Measurements from ENCODE around the gene FAHD2A. TPM values are rescaled to one million over a fixed set of nuclear protein-coding genes. Genes with fewer than 3 reads are reported as not detected.
A peak's percentile ranks its signal among the peaks of the same experiment; 100 is the strongest.
"Not testable (repeated sequence)": the region's sequence is repeated elsewhere in the genome, so short reads cannot be mapped to it uniquely, and the experiment has no call there.

The FAHD2A gene
- total RNA-seq, 4 donors from 2014 or later, result 4.4 to 62.4 (median 27.1) TPM

DNA sequence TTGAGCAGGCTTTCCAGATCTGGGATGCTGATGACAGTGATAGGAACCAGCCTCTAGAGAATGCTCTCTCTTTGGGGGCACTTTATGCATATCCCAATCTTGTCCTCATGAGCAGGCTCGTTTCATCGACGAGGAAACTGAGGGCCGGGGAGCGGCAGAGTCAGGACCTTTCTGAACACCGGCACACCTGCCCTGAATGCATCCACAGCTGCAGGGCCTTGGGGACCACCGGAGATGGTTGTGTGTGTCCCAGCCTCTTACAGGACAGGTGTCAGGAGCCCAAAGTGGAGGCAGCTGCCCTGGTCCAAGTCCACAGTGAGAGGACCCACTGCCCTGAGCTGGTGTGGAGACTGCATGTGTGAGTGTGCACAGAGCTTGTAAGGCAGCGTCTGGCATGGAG lies 47.6 kb upstream of the FAHD2A start:
- DNase-seq, result peak in 1 of 2 donors; percentile 8
- intact Hi-C loops (cut with DNase I; ENCODE audit: low total_unique reads), result no loop called here
- H3K36me3 ChIP-seq, result no peaks in the 10 kb centered on the region
- no peak overlapping the region for H3K27ac ChIP-seq
- TF ChIP-seq, protein P1, sequence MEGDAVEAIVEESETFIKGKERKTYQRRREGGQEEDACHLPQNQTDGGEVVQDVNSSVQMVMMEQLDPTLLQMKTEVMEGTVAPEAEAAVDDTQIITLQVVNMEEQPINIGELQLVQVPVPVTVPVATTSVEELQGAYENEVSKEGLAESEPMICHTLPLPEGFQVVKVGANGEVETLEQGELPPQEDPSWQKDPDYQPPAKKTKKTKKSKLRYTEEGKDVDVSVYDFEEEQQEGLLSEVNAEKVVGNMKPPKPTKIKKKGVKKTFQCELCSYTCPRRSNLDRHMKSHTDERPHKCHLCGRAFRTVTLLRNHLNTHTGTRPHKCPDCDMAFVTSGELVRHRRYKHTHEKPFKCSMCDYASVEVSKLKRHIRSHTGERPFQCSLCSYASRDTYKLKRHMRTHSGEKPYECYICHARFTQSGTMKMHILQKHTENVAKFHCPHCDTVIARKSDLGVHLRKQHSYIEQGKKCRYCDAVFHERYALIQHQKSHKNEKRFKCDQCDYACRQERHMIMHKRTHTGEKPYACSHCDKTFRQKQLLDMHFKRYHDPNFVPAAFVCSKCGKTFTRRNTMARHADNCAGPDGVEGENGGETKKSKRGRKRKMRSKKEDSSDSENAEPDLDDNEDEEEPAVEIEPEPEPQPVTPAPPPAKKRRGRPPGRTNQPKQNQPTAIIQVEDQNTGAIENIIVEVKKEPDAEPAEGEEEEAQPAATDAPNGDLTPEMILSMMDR (IDR thresholded peaks at IDR 0.05), result no peak
- no peak for TF ChIP-seq POLR2A (IDR thresholded peaks at IDR 0.05)
- no peak overlapping the region for H3K4me3 ChIP-seq
- no peaks in the 10 kb centered on the region for H3K4me1 ChIP-seq
- no peaks in the 10 kb centered on the region for H3K27me3 ChIP-seq
- H3K9me3 ChIP-seq, result no peaks in the 10 kb centered on the region

DNA sequence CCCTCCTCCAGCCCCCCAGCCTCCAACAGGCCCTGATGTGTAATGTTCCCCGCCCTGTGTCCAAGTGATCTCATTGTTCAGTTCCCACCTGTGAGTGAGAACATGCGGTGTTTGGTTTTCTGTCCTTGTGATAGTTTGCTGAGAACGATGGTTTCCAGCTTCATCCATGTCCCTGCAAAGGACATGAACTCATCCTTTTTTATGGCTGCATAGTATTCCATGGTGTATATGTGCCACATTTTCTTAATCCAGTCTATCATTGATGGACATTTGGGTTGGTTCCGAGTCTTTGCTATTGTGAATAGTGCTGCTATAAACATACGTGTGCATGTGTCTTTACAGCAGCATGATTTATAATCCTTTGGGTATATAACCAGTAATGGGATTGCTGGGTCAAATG lies 47.0 kb upstream of the FAHD2A start:
- H3K4me3 ChIP-seq; H3K36me3 ChIP-seq; DNase-seq; H3K9me3 ChIP-seq; H3K27me3 ChIP-seq; intact Hi-C loops (cut with DNase I; ENCODE audit: low total_unique reads); H3K4me1 ChIP-seq; H3K27ac ChIP-seq: not testable (repeated sequence)

DNA sequence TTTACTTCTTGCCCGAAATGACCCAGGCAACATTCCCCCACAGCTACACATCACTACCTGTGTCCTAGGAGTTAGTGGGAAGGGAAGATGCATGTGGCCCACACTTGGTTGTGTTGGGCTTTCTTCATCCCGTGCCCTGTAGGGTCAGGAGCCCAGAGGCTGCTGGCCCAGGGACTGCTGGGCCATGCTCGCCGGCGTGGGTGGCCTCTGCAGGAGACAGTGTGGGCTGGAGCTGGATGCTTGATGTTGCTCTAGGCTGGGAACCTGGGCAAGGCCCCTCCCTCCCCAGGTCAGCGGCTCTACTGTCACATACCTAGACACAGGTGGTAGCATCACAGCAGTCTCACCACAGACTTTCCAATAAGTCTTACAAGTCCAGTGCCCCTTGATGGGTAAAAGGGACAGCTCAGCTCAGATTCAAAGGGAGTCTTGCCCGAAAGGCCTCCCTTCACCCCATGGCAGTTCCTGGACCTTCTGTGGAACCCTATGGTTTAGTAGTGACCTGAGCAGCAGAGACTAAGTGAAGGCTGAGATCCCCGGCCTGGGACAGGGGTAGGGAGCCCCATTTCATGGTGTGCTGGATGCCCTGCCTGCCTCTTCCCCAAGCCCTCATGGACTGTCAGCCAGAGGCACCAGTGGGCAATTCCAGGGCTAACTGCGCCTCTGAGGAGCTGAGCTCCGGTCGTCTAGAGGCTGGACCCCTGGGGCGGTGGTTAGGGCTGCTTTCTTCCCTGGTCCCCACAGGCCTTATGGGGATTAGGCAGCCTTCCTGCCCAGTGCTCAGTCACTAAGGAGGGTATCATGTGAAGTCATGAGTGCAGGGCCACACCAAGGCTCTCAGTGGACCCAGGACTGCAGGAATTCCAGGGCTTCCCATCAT lies 45.4 kb upstream of the FAHD2A start:
- no peaks in the 10 kb centered on the region for H3K9me3 ChIP-seq
- H3K27me3 ChIP-seq, result no peaks in the 10 kb centered on the region
- no peaks in the 10 kb centered on the region for H3K36me3 ChIP-seq
- H3K27ac ChIP-seq, result no peak overlapping the region
- H3K4me1 ChIP-seq, result no peaks in the 10 kb centered on the region
- no peak overlapping the region for H3K4me3 ChIP-seq
- intact Hi-C loops (cut with DNase I; ENCODE audit: low total_unique reads), result no loop called here
- TF ChIP-seq POLR2A (IDR thresholded peaks at IDR 0.05), result no peak
- TF ChIP-seq, protein P1 (IDR thresholded peaks at IDR 0.05), result no peak
- peak in 1 of 2 donors; percentile 4 for DNase-seq

DNA sequence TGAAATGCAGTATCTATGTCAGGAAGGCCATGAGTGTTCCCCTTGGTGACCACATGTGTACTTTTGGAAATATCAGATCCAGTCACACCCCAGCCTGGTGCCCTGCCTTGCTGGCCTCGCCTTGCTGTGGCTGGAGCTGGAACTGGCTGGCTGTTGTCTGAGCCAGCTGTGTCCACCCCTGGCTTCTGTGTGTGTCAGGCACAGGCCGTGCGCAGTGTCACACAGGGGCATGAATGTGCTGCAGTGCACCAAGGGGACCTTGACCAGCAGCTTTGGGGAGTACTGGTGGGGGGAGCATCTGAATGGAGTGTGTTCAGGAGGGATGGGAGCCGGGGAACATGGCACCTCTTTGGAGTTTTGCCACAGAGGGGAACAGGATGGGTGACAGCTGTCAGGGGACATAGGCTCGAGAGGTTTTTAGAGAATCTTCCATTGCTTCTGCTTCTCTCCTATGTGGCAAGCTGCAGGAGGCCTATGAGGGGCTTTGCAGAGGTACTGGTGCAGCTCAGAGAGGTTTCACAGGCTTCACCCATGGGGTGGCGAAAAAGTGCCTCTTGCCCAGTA lies 44.7 kb upstream of the FAHD2A start:
- no peaks in the 10 kb centered on the region for H3K9me3 ChIP-seq
- no peak overlapping the region for H3K4me3 ChIP-seq
- H3K27ac ChIP-seq, result no peak overlapping the region
- peak in 1 of 2 donors; percentile 6 for DNase-seq
- H3K36me3 ChIP-seq, result no peaks in the 10 kb centered on the region
- intact Hi-C loops (cut with DNase I; ENCODE audit: low total_unique reads), result no loop called here
- no peaks in the 10 kb centered on the region for H3K27me3 ChIP-seq
- no peaks in the 10 kb centered on the region for H3K4me1 ChIP-seq
- TF ChIP-seq, protein P1 (IDR thresholded peaks at IDR 0.05), result no peak
- TF ChIP-seq POLR2A (IDR thresholded peaks at IDR 0.05), result no peak

DNA sequence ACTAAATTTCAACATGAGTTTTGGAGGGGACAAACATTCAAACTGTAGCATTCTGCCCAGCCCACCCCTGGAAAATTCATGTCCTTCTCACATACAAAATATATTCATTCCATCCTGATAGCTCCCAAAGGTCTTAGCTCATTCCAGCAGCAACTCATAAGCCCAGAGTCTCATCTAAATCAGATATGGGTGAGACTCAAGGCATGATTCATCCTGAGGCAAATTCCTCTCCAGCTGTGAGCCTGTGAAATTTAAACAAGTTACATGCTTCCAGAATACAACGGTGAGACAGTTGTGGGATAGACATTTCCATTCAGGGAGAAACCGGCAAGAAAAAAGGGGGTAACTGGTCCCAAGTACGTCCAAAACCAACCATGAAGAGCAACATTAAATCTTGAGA lies 43.5 kb upstream of the FAHD2A start:
- H3K4me1 ChIP-seq, result no peaks in the 10 kb centered on the region
- no peaks in the 10 kb centered on the region for H3K9me3 ChIP-seq
- no peaks in the 10 kb centered on the region for H3K27me3 ChIP-seq
- peak in 1 of 2 donors; percentile 10 for DNase-seq
- no peaks in the 10 kb centered on the region for H3K36me3 ChIP-seq
- no peak overlapping the region for H3K27ac ChIP-seq
- H3K4me3 ChIP-seq, result no peak overlapping the region
- intact Hi-C loops (cut with DNase I; ENCODE audit: low total_unique reads), result no loop called here
- TF ChIP-seq POLR2A (IDR thresholded peaks at IDR 0.05), result no peak
- TF ChIP-seq, protein P1 (IDR thresholded peaks at IDR 0.05), result no peak
